ENCODE data around the gene RAB6D. TPM values are rescaled to one million over a fixed set of nuclear protein-coding genes. Genes with fewer than 3 reads are reported as not detected.
"Not testable (repeated sequence)": the region's sequence is repeated elsewhere in the genome, so short reads cannot be mapped to it uniquely, and the experiment has no call there.

Gene RAB6D
- polyA plus RNA-seq, 12 donors = 0.55 to 2.1 (median 1.4) TPM; not detected in 2

DNA sequence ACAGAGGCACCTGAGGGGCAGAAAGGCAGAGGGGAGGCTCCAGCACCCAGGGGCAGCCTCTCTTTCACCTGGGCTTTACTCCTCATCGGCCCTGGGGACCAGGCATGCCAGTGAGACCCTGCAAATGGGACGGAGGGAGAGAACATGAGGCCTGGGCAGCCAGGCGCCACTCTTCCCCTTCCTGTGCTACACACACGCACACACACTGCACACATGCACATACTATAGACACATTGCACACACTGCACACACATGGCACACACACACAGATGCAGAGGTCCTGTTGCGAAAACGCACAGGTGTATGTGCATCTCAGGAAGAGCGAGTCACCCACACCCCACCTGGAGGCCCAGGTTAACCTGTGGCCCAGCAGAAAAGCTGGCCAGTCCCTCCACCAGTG lies 3.4 kb upstream of the RAB6D start:
- DNase-seq = no peak

DNA sequence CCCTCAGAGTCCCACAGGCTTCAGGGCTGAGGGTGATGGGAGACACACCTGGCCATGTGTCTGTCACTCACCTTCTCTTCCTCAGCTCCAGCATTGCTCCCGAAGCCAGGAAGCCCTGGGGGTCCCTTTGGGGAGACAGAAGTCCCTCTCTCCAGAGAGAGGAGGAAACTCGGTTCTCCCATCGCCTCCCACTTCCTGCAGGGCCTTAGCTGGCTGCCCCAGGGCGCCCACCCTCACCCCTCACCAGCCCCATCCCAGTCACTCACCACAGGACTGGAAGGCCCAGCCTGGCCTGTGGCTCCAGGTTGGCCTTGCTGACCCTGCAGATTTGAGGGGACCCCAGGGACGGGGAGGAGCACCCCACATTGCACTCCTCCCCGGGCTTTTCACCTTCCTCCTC lies 2.7 kb upstream of the RAB6D start:
- DNase-seq = no peak

DNA sequence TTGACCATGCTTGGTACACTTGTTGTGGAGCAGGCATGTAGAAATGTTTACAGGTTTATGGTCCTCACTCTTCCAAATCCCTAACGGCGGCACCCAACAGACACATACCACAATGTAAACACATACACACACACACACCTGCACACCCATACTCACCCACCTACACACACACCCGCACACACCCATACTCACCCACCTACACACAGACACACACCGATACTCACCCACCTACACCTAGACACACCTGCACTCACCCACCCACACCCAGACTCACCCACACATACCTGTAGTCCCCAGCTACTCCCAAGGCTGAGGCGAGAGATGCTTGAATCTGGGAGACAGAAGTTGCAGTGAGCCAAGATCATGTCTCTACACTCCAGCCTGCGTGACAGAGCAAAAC lies 1.5 kb upstream of the RAB6D start:
- no peak for DNase-seq

DNA sequence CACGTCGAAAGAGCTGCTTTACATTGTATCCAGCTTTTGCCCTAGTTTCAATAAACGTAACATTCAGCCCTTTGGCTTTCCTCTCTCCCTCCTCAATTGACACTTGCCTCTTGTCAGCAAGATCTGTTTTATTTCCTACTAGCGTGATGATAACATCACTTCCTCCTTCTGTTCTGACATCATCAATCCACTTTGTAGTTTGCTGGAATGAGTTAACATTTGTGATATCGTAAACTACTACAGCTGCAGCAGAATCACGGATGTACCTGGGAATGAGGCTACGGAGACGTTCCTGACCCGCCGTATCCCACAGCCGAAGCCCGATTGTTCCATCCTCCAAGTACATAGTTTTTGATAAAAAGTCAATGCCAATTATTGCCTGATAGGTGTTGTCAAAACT lies 755 bp downstream of the RAB6D start:
- DNase-seq = not testable (repeated sequence)

DNA sequence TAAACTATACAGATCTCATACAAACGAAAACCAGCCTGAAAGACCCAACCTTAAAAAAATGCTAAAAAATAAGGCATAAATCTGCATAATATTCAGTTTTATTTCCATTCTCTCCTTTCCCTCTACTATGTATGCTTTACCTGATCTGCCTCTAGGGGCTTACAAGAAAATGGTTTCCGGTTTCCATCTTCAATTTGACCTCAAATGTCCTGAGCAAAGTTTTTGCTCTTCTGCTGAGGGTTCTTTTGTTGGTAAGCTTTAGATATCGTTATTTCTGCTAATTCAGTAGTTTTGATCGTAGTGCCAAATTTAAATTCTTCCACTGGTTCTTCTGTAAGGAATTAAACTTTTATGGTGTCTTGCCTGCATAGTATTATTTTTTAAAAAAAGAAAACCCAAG lies 2.2 kb downstream of the RAB6D start:
- DNase-seq = not testable (repeated sequence)

DNA sequence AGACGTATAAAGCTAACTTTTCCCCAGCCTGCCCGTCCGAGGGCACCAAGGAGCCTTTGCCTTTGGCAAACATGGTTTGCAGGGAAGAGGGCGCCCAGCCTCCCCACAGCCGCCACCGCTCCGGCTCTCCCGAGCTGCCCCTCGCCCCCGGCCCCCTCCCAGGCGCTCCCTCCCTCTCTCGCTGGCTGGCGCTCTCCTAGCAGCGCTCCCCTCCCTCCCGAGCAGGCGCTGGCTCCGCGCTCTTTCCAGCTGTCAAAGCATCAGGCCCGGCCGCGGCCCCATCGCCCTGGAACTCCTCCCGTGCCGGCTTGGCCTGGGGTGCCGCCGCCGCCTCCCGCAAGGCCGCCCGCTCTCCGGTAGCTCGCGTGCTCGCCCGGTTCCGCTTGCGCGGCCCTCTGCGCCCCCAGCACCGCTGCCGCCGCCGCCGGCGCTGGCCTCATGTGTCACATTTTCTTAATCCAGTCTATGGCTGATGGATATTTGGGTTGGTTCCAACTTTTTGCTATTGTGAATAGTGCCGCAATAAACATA lies 10.7 kb downstream of the RAB6D start:
- not testable (repeated sequence) for DNase-seq

DNA sequence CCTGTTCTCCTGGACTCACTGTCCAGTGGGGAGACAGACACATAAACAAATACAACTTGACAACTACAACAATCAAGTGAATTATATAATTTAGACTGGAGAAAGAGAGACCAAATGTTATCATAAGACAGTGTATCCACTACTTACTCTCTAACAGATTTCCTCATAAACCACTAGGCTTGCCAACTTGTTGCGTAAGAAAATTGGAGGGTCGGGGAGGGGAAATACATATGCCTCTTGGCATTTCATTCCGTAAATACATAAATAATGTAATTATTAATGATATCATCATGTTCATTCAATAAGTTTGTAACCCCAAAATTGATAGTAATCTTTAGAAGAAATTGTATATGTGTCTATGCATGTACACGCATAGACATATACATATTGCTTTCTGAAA lies 14.9 kb downstream of the RAB6D start:
- no peak for DNase-seq

DNA sequence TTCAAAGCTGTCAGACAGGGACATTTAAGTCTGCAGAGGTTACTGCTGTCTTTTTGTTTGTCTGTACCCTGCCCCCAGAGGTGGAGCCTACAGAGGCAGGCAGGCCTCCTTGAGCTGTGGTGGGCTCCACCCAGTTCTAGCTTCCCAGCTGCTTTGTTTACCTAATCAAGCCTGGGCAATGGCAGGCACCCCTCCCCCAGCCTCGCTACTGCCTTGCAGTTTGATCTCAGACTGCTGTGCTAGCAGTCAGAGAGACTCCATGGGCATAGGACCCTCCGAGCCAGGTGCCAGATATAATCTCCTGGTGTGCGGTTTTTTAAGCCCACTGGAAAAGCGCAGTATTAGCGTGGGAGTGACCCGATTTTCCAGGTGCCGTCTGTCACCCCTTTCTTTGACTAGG lies 16.9 kb downstream of the RAB6D start:
- DNase-seq = not testable (repeated sequence)

DNA sequence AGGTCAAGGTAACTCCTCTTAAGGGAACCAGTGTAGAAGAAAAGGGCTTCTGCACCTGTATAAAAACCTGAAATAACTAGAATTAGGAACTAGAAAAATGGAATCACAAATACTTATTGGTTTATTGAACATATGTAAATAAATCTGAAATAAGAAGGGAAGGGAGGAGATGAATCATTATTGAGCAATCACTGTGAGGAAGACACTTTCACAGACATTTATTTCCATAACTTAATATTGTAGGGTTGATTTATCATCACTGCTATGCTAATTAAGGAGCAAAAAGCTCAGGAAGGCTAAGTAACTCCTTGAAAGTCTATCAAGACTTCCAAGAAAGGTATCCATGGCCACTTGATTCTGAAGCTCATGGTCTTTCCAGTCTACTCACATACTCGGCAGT lies 24.7 kb downstream of the RAB6D start:
- DNase-seq = not testable (repeated sequence)

DNA sequence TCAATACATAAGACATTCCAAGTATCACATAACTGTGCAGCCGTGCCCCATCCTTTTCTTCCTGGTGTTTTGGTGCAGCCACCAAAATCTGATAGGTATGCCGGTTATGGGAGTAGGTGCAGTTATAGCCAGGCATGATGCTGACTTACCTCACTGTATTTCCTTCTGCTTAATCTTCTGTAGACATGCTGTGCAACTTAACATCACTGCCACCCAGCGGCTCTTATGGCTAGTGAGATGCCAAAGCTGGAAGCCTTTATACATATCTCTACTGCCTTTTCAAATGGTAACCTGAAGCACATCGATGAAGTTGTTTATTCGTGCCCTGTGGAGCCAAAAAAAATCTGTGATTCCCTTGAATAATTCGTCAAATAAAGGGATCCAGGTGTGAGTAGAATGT lies 28.6 kb downstream of the RAB6D start:
- DNase-seq = peak; percentile 20

DNA sequence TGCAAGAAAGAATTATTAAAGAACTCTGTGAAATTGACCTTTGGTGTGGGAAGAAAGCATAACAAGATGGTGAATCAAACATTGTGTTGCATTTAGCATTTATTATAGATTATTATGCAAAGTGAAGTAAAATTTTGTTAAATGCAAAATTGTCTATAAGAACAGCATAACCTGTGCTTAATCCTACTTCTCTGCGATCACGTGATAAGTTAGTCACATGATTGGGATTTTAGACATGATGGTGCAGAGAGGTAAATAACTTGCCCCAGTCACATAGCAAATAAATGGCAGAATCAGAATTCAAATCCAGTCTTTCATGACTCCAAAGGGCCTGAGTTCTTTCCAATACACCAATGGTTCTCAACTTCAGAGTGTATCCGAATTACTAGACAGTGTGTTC lies 31.3 kb downstream of the RAB6D start:
- not testable (repeated sequence) for DNase-seq

DNA sequence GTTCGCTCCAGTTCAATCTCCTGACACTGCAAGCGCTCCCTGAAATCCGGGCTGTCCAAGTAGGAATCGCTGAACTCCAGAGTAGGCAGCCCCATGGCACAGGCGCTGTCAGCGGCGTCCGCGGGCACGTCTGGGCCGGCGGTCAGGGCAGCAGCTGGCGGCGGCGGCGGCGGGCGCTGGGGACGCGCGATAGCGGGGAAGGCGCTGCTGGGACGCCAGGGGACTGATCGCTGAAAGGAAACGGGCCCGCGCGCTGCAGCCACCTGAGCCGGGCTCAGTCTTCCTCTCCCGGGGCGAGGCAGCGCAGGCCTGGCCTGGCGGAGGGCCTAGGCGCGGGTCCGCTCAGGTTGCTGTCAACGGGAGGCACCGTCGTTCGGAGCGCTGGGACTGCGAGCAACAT lies 33.0 kb downstream of the RAB6D start:
- not testable (repeated sequence) for DNase-seq

DNA sequence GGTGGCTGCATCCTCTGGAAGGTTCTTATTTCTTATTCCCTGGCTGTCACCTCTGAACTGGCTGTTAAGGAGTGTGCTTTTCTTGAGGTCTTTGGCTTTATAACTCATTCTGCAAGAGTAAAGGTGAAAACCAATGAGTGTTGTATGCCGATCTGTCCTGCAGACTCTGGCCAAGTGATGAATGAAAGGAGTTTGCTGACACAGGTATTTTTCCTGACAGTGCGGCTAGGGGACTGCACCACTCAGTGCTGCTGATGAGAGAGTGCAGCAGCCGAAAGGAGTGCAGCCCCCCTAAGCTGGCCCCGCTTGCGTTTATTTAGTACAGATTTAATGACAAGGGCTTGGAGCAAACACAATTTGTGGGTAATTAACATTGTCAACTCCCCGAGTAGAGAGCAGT lies 41.8 kb downstream of the RAB6D start:
- DNase-seq = no peak

DNA sequence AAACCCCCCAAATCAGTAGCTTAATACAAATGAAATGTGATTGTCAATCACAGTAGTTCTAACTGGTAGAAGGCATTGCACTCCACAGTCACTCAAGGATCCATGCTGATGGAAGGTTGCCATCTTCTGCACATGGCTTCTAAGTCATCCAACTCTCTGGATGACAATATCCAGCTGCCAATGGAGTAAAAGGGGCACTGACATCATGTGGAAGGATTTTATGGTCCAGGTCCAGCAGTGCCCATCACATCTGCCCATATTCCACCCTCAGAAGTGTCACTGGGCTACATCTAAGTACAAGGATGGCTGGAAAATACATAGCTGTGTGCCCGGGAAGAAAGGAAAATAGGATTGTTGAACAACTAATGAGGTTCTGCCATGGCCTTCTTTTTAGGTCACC lies 42.6 kb downstream of the RAB6D start:
- not testable (repeated sequence) for DNase-seq

DNA sequence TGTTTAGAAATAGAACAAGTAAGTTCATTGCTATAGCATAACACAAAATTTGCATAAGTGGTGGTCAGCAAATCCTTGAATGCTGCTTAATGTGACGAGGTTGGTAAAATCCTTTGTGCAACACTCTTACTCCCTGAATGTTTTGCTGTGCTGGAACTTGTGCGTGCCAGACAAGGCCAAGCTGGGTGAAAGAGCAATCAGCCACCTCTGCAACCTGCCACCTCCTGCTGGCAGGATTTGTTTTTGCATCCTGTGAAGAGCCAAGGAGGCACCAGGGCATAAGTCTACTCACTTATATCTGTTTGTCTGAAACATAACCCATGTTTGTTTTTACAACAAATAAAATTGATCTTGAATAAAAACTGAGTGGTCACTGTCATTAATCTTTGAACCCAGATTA lies 53.0 kb downstream of the RAB6D start:
- not testable (repeated sequence) for DNase-seq

Other genes with a start within 250 kb of the RAB6D start
- gene POTEE, start 154.6 kb downstream of the RAB6D start, polyA plus RNA-seq (ENCODE audit: insufficient read length in 12 of 12) = 1 to 10 TPM in 1 of 12 donors, under 1 TPM in 4, not detected in 7; 0.05 to 8.3 (median 0.13) TPM
- 1 to 10 TPM in 1 of 12 donors, under 1 TPM in 8, not detected in 3; 0.11 to 1.6 (median 0.34) TPM for gene TUBA3D, start 112.0 kb upstream of the RAB6D start, polyA plus RNA-seq (ENCODE audit: insufficient read length in 12 of 12)
- 10 to 100 TPM in 11 of 12 donors, not detected in 1; 23.1 to 80.6 (median 32.3) TPM for gene MZT2A, start 128.2 kb upstream of the RAB6D start, polyA plus RNA-seq (ENCODE audit: insufficient read length in 12 of 12)
- gene CCDC74A, start 163.7 kb upstream of the RAB6D start, polyA plus RNA-seq (ENCODE audit: insufficient read length in 12 of 12) = 1 to 10 TPM in 10 of 12 donors, not detected in 2; 1.2 to 8.0 (median 2.2) TPM

All from muscle of arm (tissue), 12 donors.